Mammary epithelial cell (primary cell): ENCODE data around the gene NECAP2.

ENCODE experiments used
- EZH2 ChIP-seq: IDR thresholded peaks from 2 replicates; pipeline ENCODE4 v1.6.1; 2012; ENCODE audit warnings: low read length, inconsistent platforms, borderline replicate concordance
- TF ChIP-seq, protein P1 (sequence below), 2 donors: IDR thresholded peaks in 1 of 2; conservative IDR thresholded peaks in 1 of 2; 2 replicates each; pipeline ENCODE4 v1.5.1; 2011 to 2012; ENCODE audit warnings: inconsistent platforms in 2 of 2, low read length in 2 of 2, mild to moderate bottlenecking in 2 of 2, control low read depth in 1 of 2, low read depth in 1 of 2; ENCODE audit not compliant: insufficient read depth in 1 of 2; ENCODE audit errors: extremely low read depth in 1 of 2

DNA sequence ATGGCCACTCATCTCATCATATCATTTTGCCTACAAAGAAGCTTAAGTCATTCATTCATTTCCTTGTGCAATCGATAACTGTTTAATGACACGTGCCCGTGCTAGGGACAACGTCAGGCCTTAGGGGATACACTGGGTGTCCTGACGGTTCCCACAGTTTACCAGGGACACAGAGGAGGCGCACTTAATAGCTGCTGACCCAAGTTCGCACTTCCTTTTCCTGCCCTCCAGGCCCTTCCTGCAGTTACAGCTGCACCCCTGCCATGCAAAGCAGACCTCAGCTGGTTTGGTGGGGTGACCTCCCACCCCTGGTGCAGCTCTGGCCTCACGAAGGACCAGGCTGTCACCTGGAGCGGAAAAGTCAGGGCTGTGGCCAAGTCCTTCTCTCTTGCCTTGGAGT lies 7.5 kb upstream of the NECAP2 start:
- TF ChIP-seq, protein P1, sequence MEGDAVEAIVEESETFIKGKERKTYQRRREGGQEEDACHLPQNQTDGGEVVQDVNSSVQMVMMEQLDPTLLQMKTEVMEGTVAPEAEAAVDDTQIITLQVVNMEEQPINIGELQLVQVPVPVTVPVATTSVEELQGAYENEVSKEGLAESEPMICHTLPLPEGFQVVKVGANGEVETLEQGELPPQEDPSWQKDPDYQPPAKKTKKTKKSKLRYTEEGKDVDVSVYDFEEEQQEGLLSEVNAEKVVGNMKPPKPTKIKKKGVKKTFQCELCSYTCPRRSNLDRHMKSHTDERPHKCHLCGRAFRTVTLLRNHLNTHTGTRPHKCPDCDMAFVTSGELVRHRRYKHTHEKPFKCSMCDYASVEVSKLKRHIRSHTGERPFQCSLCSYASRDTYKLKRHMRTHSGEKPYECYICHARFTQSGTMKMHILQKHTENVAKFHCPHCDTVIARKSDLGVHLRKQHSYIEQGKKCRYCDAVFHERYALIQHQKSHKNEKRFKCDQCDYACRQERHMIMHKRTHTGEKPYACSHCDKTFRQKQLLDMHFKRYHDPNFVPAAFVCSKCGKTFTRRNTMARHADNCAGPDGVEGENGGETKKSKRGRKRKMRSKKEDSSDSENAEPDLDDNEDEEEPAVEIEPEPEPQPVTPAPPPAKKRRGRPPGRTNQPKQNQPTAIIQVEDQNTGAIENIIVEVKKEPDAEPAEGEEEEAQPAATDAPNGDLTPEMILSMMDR (conservative IDR thresholded peaks at IDR 0.05 in 1 of 2, IDR thresholded peaks at IDR 0.05 in 1 of 2; ENCODE audit: extremely low read depth in 1 of 2, insufficient read depth in 1 of 2, low read depth in 1 of 2, low read length in 2 of 2): no peak
- no peak for TF ChIP-seq EZH2
